GM08714 (cell line): Measurements from ENCODE around the gene GALNT14.

Experiments used
- H3K4me3 ChIP-seq: fragments of 200-500 bp; sonication (Bioruptor generic); 2 replicates; pipeline ENCODE4 v1.5.1; 2014; ENCODE audit warnings: mild to moderate bottlenecking, low read length, inconsistent platforms
- ZNF274 ChIP-seq: IDR thresholded peaks from 2 replicates; pipeline ENCODE4 v1.6.1; 2012; ENCODE audit warnings: mild to moderate bottlenecking, low read depth, low read length

Gene GALNT14

GRCh38 chr2:30940839-30941238 is 197.4 kb downstream of the GALNT14 start:
- TF ChIP-seq ZNF274: no peak
- no peak overlapping the region for H3K4me3 ChIP-seq

- H3K4me3 ChIP-seq: no peak overlapping the region
- no peak for TF ChIP-seq ZNF274
Measured at GRCh38 chr2:30939364-30939763, 198.9 kb downstream of the GALNT14 start.

GRCh38 chr2:30938196-30938595 is 200.0 kb downstream of the GALNT14 start:
- no peak for TF ChIP-seq ZNF274

GRCh38 chr2:30936977-30937376 is 201.3 kb downstream of the GALNT14 start:
- H3K4me3 ChIP-seq: no peak overlapping the region
- TF ChIP-seq ZNF274: no peak

More at GRCh38 chr2:30938196-30938595, 200.0 kb downstream of the GALNT14 start:
- H3K4me3 ChIP-seq: no peak overlapping the region

GRCh38 chr2:30935795-30936194 is 202.4 kb downstream of the GALNT14 start:
- no peak for TF ChIP-seq ZNF274
- no peak overlapping the region for H3K4me3 ChIP-seq

- H3K4me3 ChIP-seq: no peak overlapping the region
- no peak for TF ChIP-seq ZNF274
Measured at GRCh38 chr2:30934066-30934465, 204.2 kb downstream of the GALNT14 start.

GRCh38 chr2:30933496-30933895 is 204.7 kb downstream of the GALNT14 start:
- no peak for TF ChIP-seq ZNF274
- H3K4me3 ChIP-seq: no peak overlapping the region

GRCh38 chr2:30932870-30933269 is 205.4 kb downstream of the GALNT14 start:
- TF ChIP-seq ZNF274: no peak
- no peak overlapping the region for H3K4me3 ChIP-seq

- TF ChIP-seq ZNF274: no peak
Measured at GRCh38 chr2:30931841-30932407, 206.3 kb downstream of the GALNT14 start.

GRCh38 chr2:30930716-30931115 is 207.5 kb downstream of the GALNT14 start:
- TF ChIP-seq ZNF274: no peak
- H3K4me3 ChIP-seq: no peak overlapping the region

More at GRCh38 chr2:30931841-30932407, 206.3 kb downstream of the GALNT14 start:
- H3K4me3 ChIP-seq: no peak overlapping the region

- TF ChIP-seq ZNF274: no peak
- no peak overlapping the region for H3K4me3 ChIP-seq
Measured at GRCh38 chr2:30927465-30928075, 210.7 kb downstream of the GALNT14 start.

- H3K4me3 ChIP-seq: no peak overlapping the region
- no peak for TF ChIP-seq ZNF274
Measured at GRCh38 chr2:30926606-30927005, 211.6 kb downstream of the GALNT14 start.

GRCh38 chr2:30923623-30924022 is 214.6 kb downstream of the GALNT14 start:
- TF ChIP-seq ZNF274: no peak
- no peak overlapping the region for H3K4me3 ChIP-seq

- no peak overlapping the region for H3K4me3 ChIP-seq
- no peak for TF ChIP-seq ZNF274
Measured at GRCh38 chr2:30920511-30920910, 217.7 kb downstream of the GALNT14 start.

GRCh38 chr2:30915486-30915885 is 222.8 kb downstream of the GALNT14 start:
- H3K4me3 ChIP-seq: no peak overlapping the region
- no peak for TF ChIP-seq ZNF274

GRCh38 chr2:30914456-30914855 is 223.8 kb downstream of the GALNT14 start:
- TF ChIP-seq ZNF274: no peak
- H3K4me3 ChIP-seq: no peak overlapping the region
